ENCODE results near the gene OR2C1.

OR2C1 gene

DNA sequence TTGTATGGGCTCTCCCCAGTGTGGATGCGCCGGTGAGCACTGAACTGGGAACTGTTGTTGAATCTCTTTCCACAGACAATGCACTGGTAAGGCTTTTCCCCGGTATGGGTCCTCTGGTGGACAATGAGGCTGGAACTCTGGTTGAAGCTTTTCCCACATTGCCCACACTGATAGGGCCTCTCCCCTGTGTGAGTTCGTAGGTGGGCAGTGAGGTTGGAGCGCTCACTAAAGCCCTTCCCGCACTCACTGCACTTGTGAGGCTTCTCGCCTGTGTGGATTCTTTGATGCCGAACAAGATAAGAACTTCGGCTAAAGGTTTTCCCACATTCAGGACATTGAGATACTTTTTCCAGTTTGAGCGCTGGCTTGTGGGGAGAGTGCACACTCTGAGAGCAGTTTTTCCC is 27.4 kb downstream of the OR2C1 start:
- H3K9me3 ChIP-seq (ENCODE audit: control insufficient read depth, insufficient read depth, low read length): peaks cover 50% of the 10 kb centered on the region
- no peaks in the 10 kb centered on the region for H3K27me3 ChIP-seq (ENCODE audit: control insufficient read depth, low read length)

DNA sequence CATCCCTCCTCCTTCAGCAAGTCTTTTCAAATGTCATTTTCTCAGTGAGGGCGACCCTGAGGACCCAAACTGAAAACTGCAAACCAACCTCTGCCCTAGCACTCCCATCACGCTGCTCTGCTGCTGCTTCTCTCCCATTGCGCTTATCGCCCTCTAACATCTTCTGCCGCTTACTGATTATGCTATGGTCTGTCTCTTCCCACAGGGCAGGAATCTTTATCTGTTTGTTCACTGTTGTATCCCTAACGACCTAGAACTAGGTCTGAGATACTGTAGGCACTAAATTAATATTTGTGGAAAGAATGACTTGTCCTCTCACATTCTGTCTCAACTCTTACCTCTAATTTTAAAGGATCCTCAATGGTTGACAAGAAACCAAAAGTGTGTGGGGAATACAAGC is 32.6 kb downstream of the OR2C1 start:
- Histone ChIP-seq H3K27ac (ENCODE audit: low read depth, low read length) (no peak overlapping the region), H4K20me1 (ENCODE audit: control insufficient read depth, insufficient read depth, low read depth, low read length) (no peaks in the 10 kb centered on the region), H3K9me2 (replicated peaks; ENCODE audit: control insufficient read depth, low read length) (no peaks in the 10 kb centered on the region), H3F3A (ENCODE audit: control insufficient read depth, insufficient read depth) (no peaks in the 10 kb centered on the region), H3K36me3 (ENCODE audit: control insufficient read depth, low read length) (peaks cover 72% of the 10 kb centered on the region), H3K4me1 (ENCODE audit: control insufficient read depth, low read length) (no peaks in the 10 kb centered on the region), H3K27me3 (ENCODE audit: control insufficient read depth, low read length) (no peaks in the 10 kb centered on the region), H3K79me2 (ENCODE audit: control insufficient read depth, low read length) (peaks cover 21% of the 10 kb centered on the region), H3K4me3 (ENCODE audit: low read length) (no peak overlapping the region), H3K4me2 (ENCODE audit: low read length) (no peak overlapping the region), H3K9me3 (ENCODE audit: control insufficient read depth, insufficient read depth, low read length) (peaks cover 27% of the 10 kb centered on the region)
- TF ChIP-seq EZH2phosphoT487 (IDR thresholded peaks at IDR 0.05; ENCODE audit: borderline replicate concordance, low read length): no peak
- TF ChIP-seq, protein P1, sequence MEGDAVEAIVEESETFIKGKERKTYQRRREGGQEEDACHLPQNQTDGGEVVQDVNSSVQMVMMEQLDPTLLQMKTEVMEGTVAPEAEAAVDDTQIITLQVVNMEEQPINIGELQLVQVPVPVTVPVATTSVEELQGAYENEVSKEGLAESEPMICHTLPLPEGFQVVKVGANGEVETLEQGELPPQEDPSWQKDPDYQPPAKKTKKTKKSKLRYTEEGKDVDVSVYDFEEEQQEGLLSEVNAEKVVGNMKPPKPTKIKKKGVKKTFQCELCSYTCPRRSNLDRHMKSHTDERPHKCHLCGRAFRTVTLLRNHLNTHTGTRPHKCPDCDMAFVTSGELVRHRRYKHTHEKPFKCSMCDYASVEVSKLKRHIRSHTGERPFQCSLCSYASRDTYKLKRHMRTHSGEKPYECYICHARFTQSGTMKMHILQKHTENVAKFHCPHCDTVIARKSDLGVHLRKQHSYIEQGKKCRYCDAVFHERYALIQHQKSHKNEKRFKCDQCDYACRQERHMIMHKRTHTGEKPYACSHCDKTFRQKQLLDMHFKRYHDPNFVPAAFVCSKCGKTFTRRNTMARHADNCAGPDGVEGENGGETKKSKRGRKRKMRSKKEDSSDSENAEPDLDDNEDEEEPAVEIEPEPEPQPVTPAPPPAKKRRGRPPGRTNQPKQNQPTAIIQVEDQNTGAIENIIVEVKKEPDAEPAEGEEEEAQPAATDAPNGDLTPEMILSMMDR (IDR thresholded peaks at IDR 0.05; ENCODE audit: low read depth, low read length, poor library complexity, severe bottlenecking): no peak

More for the DNA sequence above, 27.4 kb downstream of the OR2C1 start:
- Histone ChIP-seq H4K20me1 (ENCODE audit: control insufficient read depth, insufficient read depth, low read depth, low read length) (no peaks in the 10 kb centered on the region), H3K36me3 (ENCODE audit: control insufficient read depth, low read length) (peaks cover 49% of the 10 kb centered on the region), H3K27ac (ENCODE audit: low read depth, low read length) (no peak overlapping the region), H3K4me3 (ENCODE audit: low read length) (no peak overlapping the region), H3K9me2 (replicated peaks; ENCODE audit: control insufficient read depth, low read length) (no peaks in the 10 kb centered on the region), H3K79me2 (ENCODE audit: control insufficient read depth, low read length) (0 out of 2 replicates have a peak, but pooled peaks cover 4% of the 10 kb centered on the region), H3F3A (ENCODE audit: control insufficient read depth, insufficient read depth) (no peaks in the 10 kb centered on the region), H3K4me1 (ENCODE audit: control insufficient read depth, low read length) (no peaks in the 10 kb centered on the region), H3K4me2 (ENCODE audit: low read length) (no peak overlapping the region)
- TF ChIP-seq, protein P1 (IDR thresholded peaks at IDR 0.05; ENCODE audit: low read depth, low read length, poor library complexity, severe bottlenecking): no peak
- no peak for TF ChIP-seq EZH2phosphoT487 (IDR thresholded peaks at IDR 0.05; ENCODE audit: borderline replicate concordance, low read length)

DNA sequence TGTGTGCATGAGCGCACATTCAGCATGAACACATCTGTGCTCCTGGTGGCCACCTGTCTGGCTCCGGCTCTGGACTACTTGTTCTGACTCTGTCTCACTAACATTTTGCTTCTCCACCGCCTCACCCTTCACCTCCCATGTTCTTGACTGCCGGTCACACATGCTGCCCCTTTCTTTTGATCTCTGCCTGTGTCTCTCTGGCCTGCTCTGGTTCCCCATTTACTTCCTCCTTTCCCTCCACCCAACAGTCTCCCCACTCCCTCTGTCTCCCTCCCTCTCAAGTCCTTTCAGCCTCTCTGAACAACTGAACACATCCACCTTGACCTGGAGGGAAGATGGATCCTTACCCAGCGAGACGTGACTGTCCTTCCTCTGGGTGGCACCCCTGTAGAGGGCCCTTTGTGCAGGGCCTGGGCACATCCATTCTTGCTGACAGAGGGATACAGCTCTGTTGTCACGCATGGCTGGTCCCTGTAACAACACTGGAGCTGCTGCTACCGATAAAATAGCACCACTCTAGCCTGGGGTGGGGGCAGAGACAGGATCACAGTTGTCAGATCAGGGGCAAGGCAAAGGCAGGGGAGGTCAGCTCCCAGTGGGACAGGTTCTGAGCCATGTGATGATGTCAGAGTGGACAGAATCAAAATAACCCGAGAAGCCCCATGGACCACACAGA is 34.1 kb downstream of the OR2C1 start:
- Histone ChIP-seq H3K27ac (ENCODE audit: low read depth, low read length) (no peak overlapping the region), H3K27me3 (ENCODE audit: control insufficient read depth, low read length) (no peaks in the 10 kb centered on the region), H3K9me2 (replicated peaks; ENCODE audit: control insufficient read depth, low read length) (no peaks in the 10 kb centered on the region), H3K4me3 (ENCODE audit: low read length) (no peak overlapping the region), H3F3A (ENCODE audit: control insufficient read depth, insufficient read depth) (no peaks in the 10 kb centered on the region), H3K9me3 (ENCODE audit: control insufficient read depth, insufficient read depth, low read length) (peaks cover 12% of the 10 kb centered on the region), H3K36me3 (ENCODE audit: control insufficient read depth, low read length) (peaks cover 72% of the 10 kb centered on the region), H3K4me1 (ENCODE audit: control insufficient read depth, low read length) (no peaks in the 10 kb centered on the region), H3K79me2 (ENCODE audit: control insufficient read depth, low read length) (peaks cover 31% of the 10 kb centered on the region), H4K20me1 (ENCODE audit: control insufficient read depth, insufficient read depth, low read depth, low read length) (no peaks in the 10 kb centered on the region), H3K4me2 (ENCODE audit: low read length) (no peak overlapping the region)
- TF ChIP-seq EZH2phosphoT487 (IDR thresholded peaks at IDR 0.05; ENCODE audit: borderline replicate concordance, low read length): no peak
- TF ChIP-seq, protein P1 (IDR thresholded peaks at IDR 0.05; ENCODE audit: low read depth, low read length, poor library complexity, severe bottlenecking): no peak
